Heart left ventricle (tissue), 16 donors: ENCODE measurements around the gene C7orf57. TPM values are rescaled to one million over a fixed set of nuclear protein-coding genes. Genes with fewer than 3 reads are reported as not detected.
"Not testable (repeated sequence)": the region's sequence is repeated elsewhere in the genome, so short reads cannot be mapped to it uniquely, and the experiment has no call there.

Experiments used
- ATAC-seq, 4 donors: fragments of 200-7000 bp; cut with Tn5 transposase; one replicate each; pipeline ENCODE4 v1.9.1; 2020 to 2022; ENCODE audit warnings: moderate library complexity in 4 of 4, mild to moderate bottlenecking in 3 of 4, moderate number of reproducible peaks in 1 of 4
- DNase-seq, 5 donors: peaks; one replicate each; pipeline ENCODE4 v3.0.0-alpha.2; 2020
- H3K27ac ChIP-seq, 12 donors: fragments of 200-600 bp; sonication (generic) in 4 of 12; one replicate each; pipeline versions ENCODE4 v1.5.0 to v1.8.0; 2016 to 2022; ENCODE audit warnings: mild to moderate bottlenecking in 2 of 12
- H3K27me3 ChIP-seq, 9 donors: fragments of 200-600 bp; sonication (generic) in 2 of 9; one replicate each; pipeline versions ENCODE4 v1.5.1 to v1.8.0; 2016 to 2022; ENCODE audit warnings: mild to moderate bottlenecking in 3 of 9
- H3K36me3 ChIP-seq, 9 donors: fragments of 200-600 bp; sonication (generic) in 2 of 9; one replicate each; pipeline versions ENCODE4 v1.5.0 to v1.8.0; 2018 to 2022; ENCODE audit warnings: mild to moderate bottlenecking in 2 of 9
- H3K4me1 ChIP-seq, 12 donors: fragments of 200-600 bp; sonication (generic) in 4 of 12; one replicate each; pipeline versions ENCODE4 v1.5.0 to v1.8.0; 2016 to 2022; ENCODE audit warnings: mild to moderate bottlenecking in 3 of 12
- H3K4me3 ChIP-seq, 12 donors: fragments of 200-600 bp; sonication (generic) in 4 of 12; one replicate each; pipeline versions ENCODE4 v1.5.0 to v1.8.0; 2017 to 2022; ENCODE audit warnings: mild to moderate bottlenecking in 9 of 12, moderate library complexity in 4 of 12
- H3K9me3 ChIP-seq, 12 donors: fragments of 200-600 bp; sonication (generic) in 4 of 12; one replicate each; pipeline versions ENCODE4 v1.5.0 to v1.8.0; 2016 to 2022; ENCODE audit warnings: mild to moderate bottlenecking in 1 of 12
- POLR2A ChIP-seq, 2 donors: fragments of 450-650 bp; IDR thresholded peaks; one replicate each; pipeline ENCODE4 v1.6.1; 2017; ENCODE audit warnings: antibody characterized with exemption in 2 of 2, mild to moderate bottlenecking in 2 of 2, moderate library complexity in 2 of 2
- WGBS, 4 donors: extraction: QIAGEN DNeasy Blood & Tissue Kit in 2 of 4; methylation state at CpG; one replicate each; pipeline versions ENCODE4 v1.1.5 to v1.1.7; 2013 to 2018; 5-methylcytosine and 5-hydroxymethylcytosine counted together
- intact Hi-C, 10 donors: fragments of 100-400 bp; cut with DNase I; formaldehyde crosslinking; loops; one replicate each; pipeline versions ENCODE4 v1.11.1 to v1.14.2; 2022
- polyA plus RNA-seq, 2 donors: library from polyadenylated mRNA; stranded (reverse); fragments of 200-250 nt; gene quantifications; one replicate each; pipeline ENCODE4 v1.2.3, GENCODE V29; 2013
- total RNA-seq, 9 donors: library from RNA; depleted of rRNA in 2 of 9; stranded (reverse); fragments of >200 nt in 2 of 9; fragmentation: NEBNext Ultra II Directional in 3 of 9; extraction: Animal tissue kit (Norgen Biotek cat#: 25700) in 3 of 9; gene quantifications; one replicate each; pipeline versions ENCODE4 v1.1.0 to v1.2.4, GENCODE V29; 2016 to 2023
- TF ChIP-seq, protein P1 (sequence below), 12 donors: fragments of 200-600 bp; sonication (generic) in 4 of 12; IDR thresholded peaks; one replicate each; pipeline versions ENCODE4 v1.5.0 to v1.8.0; 2018 to 2022; ENCODE audit warnings: antibody characterized with exemption in 12 of 12, mild to moderate bottlenecking in 5 of 12
- donor health status: ischemic (EF 13 %, LVEDD 7.1; RV severe dilation, severe dysfunction).
- donor health status: healthy with polysubstance abuse.
- donor health status: DM: no; HTN: yes; CAD: no.
- donor health status: DM: no; HTN: no; CAD: no.
- donor health status: ischemic (EF 25% LVEDD 6.9; RV normal size, moderate dysfunction).
- donor health status: ischemic (EF 25% LVEDD 5.7; RV mildly dilated, moderate dysfunction).
- donor health status: healthy.
- donor health status: DM: yes; HTN: yes; CAD: no.
- donor health status: ischemic (EF 35%, LVEDD 5.7; RV mildly dilated, moderate dysfunction).
- donor health status: nonischemic (EF 11% LVEDD 7.7; RV severe dilation, severe dysfunction).
- donor health status: DM: yes; HTN: yes; CAD: no.
- donor health status: PGD.
- donor health status: ischemic (EF 29% LVEDD 5.4; RV normal size, mild dysfunction).
- donor health status: nonischemic (EF 23%, LVEDD 6.1; RV moderate dilation, normal function).

Gene C7orf57
- total and polyA plus RNA-seq, 11 donors = 0.03 to 0.27 TPM; not detected in 9

- no peak for DNase-seq
- H3K27ac ChIP-seq = peak overlapping the region in 8 of 12 donors; percentile 30 to 76 (median 60)
- WGBS, 4 donors = 90 to 100% (median 99%) methylated on average over 1 of the region's 1 CpG
- ATAC-seq = no peak
- peaks cover 0 to 14% (median 0%) of the 10 kb centered on the region in 12 donors for H3K4me1 ChIP-seq
- no peaks in the 10 kb centered on the region for H3K27me3 ChIP-seq
- peak overlapping the region in 7 of 12 donors; percentile 51 to 64 (median 61) for H3K4me3 ChIP-seq
- no peaks in the 10 kb centered on the region for H3K9me3 ChIP-seq
- H3K36me3 ChIP-seq = no peaks in the 10 kb centered on the region
- no peak for TF ChIP-seq POLR2A (IDR thresholded peaks at IDR 0.05)
- TF ChIP-seq, protein P1, sequence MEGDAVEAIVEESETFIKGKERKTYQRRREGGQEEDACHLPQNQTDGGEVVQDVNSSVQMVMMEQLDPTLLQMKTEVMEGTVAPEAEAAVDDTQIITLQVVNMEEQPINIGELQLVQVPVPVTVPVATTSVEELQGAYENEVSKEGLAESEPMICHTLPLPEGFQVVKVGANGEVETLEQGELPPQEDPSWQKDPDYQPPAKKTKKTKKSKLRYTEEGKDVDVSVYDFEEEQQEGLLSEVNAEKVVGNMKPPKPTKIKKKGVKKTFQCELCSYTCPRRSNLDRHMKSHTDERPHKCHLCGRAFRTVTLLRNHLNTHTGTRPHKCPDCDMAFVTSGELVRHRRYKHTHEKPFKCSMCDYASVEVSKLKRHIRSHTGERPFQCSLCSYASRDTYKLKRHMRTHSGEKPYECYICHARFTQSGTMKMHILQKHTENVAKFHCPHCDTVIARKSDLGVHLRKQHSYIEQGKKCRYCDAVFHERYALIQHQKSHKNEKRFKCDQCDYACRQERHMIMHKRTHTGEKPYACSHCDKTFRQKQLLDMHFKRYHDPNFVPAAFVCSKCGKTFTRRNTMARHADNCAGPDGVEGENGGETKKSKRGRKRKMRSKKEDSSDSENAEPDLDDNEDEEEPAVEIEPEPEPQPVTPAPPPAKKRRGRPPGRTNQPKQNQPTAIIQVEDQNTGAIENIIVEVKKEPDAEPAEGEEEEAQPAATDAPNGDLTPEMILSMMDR (IDR thresholded peaks at IDR 0.05) = no peak
- intact Hi-C loops = loop anchor here in 5 of 10 donors (1.0 to 5.0 kb wide), 3 partner anchors 96 to 120 kb away; partner anchors contain the start of gene UPP1 (in 1 of the 5)
Observed at GRCh38 chr7:47991270-47991669, 44.1 kb upstream of the C7orf57 start.

- Histone ChIP-seq H3K27me3 (no peaks in the 10 kb centered on the region), H3K4me1 (peaks cover 0 to 14% (median 0%) of the 10 kb centered on the region in 12 donors), H3K36me3 (no peaks in the 10 kb centered on the region), H3K4me3 (peak overlapping the region; percentile 15 to 64 (median 60)), H3K9me3 (no peaks in the 10 kb centered on the region), H3K27ac (peak overlapping the region in 10 of 12 donors; percentile 28 to 76 (median 53))
- peak; percentile 97 to 100 (median 99) for ATAC-seq
- DNase-seq = peak; percentile 87 to 95 (median 90)
- intact Hi-C loops = loop anchor here (1.0 to 5.0 kb wide), 4 partner anchors 95 to 119 kb away; partner anchors contain the start of gene UPP1 (in 1 of the 10)
- TF ChIP-seq POLR2A (IDR thresholded peaks at IDR 0.05) = no peak
- TF ChIP-seq, protein P1 (IDR thresholded peaks at IDR 0.05) = peak; percentile 36 to 91 (median 66)
- WGBS, 4 donors = 1 to 3% (median 2%) methylated on average over 25 to 26 of the region's 26 CpGs
Observed at GRCh38 chr7:47991741-47992311, 43.5 kb upstream of the C7orf57 start.

DNA sequence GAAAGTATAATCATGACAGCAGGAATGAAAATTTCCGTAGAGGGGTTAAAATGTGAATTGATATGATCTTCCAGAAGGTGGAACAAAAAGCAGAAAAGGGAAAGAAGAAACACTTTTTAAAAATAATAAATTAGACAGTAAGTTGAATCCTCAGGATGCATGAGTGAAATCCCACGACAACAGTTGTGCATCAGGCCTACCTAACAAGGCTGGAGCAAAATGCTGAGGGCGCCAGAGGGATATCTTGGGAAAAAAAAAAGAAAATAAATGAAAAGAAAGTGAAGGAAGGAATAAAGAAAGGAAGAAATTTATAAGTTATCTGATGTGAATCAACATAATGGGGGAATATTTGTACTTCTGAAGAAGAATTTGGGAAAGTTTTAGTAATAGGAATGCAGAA is 42.9 kb upstream of the C7orf57 start:
- DNase-seq = no peak
- Histone ChIP-seq H3K27ac (peak overlapping the region in 9 of 12 donors; percentile 28 to 76 (median 47)), H3K4me3 (peak overlapping the region in 10 of 12 donors; percentile 15 to 64 (median 61)), H3K9me3 (no peaks in the 10 kb centered on the region), H3K27me3 (no peaks in the 10 kb centered on the region), H3K36me3 (no peaks in the 10 kb centered on the region), H3K4me1 (peaks cover 0 to 14% (median 0%) of the 10 kb centered on the region in 12 donors)
- 77 to 84% (median 82%) methylated on average over 3 of the region's 3 CpGs for WGBS, 4 donors
- TF ChIP-seq, protein P1 (IDR thresholded peaks at IDR 0.05) = no peak
- no peak for TF ChIP-seq POLR2A (IDR thresholded peaks at IDR 0.05)
- ATAC-seq = no peak
- intact Hi-C loops = loop anchor here in 6 of 10 donors (1.0 to 5.0 kb wide), 4 partner anchors 95 to 118 kb away; partner anchors contain the start of gene UPP1 (in 1 of the 6)

DNA sequence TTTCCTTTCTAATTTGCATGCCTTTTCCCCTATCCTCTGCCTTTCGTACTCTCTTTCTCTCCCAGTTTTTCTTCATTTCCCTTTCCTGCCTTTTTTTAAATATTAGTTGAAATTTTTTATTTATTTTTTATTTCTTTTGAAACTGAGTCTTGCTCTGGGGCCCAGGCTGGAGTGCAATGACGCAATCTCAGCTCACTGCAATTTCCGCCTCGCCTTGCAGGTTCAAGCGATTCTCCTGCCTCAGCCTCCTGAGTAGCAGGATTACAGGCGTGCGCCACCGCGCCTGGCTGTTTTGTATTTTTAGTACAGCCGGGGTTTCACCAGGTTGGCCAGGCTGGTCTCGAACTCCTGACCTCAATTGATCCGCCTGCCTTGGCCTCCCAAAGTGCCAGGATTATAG is 35.9 kb upstream of the C7orf57 start:
- no peaks in the 10 kb centered on the region for H3K27me3 ChIP-seq
- no peak for ATAC-seq
- peaks cover 0 to 6% (median 0%) of the 10 kb centered on the region in 12 donors for H3K9me3 ChIP-seq
- H3K4me3 ChIP-seq = no peak overlapping the region
- no peaks in the 10 kb centered on the region for H3K4me1 ChIP-seq
- WGBS, 4 donors = 97% methylated on average over 12 of the region's 12 CpGs
- intact Hi-C loops = no loop called here
- no peaks in the 10 kb centered on the region for H3K36me3 ChIP-seq
- no peak for TF ChIP-seq POLR2A (IDR thresholded peaks at IDR 0.05)
- TF ChIP-seq, protein P1 (IDR thresholded peaks at IDR 0.05) = no peak
- no peak overlapping the region for H3K27ac ChIP-seq
- DNase-seq = no peak

GRCh38 chr7:48000164-48000563 is 35.2 kb upstream of the C7orf57 start:
- H3K9me3 ChIP-seq, DNase-seq, H3K4me1 ChIP-seq, H3K27ac ChIP-seq, ATAC-seq, H3K36me3 ChIP-seq, H3K27me3 ChIP-seq, H3K4me3 ChIP-seq, intact Hi-C loops: not testable (repeated sequence)
- 70 to 84% (median 75%) methylated on average over 13 of the region's 13 CpGs for WGBS, 4 donors
